Kidney epithelial cell (primary cell): ENCODE data around the gene TTC39B. TPM values are rescaled to one million over a fixed set of nuclear protein-coding genes. Genes with fewer than 3 reads are reported as not detected.

Experiments
- DNase-seq: peaks from one replicate; pipeline ENCODE4 v3.0.0-alpha.2; 2010; ENCODE audit warnings: low read depth
- H3K27me3 ChIP-seq: 2 replicates; pipeline ENCODE4 v1.6.0; 2011; ENCODE audit warnings: low read length; ENCODE audit not compliant: control insufficient read depth, insufficient read depth
- H3K36me3 ChIP-seq: 2 replicates; pipeline ENCODE4 v1.5.1; 2011; ENCODE audit warnings: low read length; ENCODE audit not compliant: control insufficient read depth, insufficient read depth
- H3K4me3 ChIP-seq: 2 replicates; pipeline ENCODE4 v1.5.1; 2011; ENCODE audit warnings: low read depth, mild to moderate bottlenecking, control low read depth, low read length
- CTCF ChIP-seq: IDR thresholded peaks from 2 replicates; pipeline ENCODE4 v1.5.1; 2011; ENCODE audit warnings: mild to moderate bottlenecking, moderate library complexity, low read length, control low read depth, inconsistent platforms; ENCODE audit not compliant: insufficient read depth, poor library complexity, severe bottlenecking
- total RNA-seq: library from RNA; depleted of rRNA; stranded (reverse); fragments of >200 nt; gene quantifications from 2 replicates; pipeline ENCODE4 v1.2.3, GENCODE V29; 2015

TTC39B gene
- total RNA-seq, 1 donor from 2014 or later: 10.6 TPM

- no peak for DNase-seq
- no peaks in the 10 kb centered on the region for H3K36me3 ChIP-seq
- no peak for TF ChIP-seq CTCF
These were observed 1.5 kb upstream of the TTC39B start for GRCh38 chr9:15308511-15308910.

GRCh38 chr9:15307523-15307841 lies 466 bp upstream of the TTC39B start:
- no peak for TF ChIP-seq CTCF
- Histone ChIP-seq H3K4me3 (peak overlapping the region; percentile 83), H3K27me3 (no peaks in the 10 kb centered on the region), H3K36me3 (no peaks in the 10 kb centered on the region)
- DNase-seq: no peak

More at GRCh38 chr9:15308511-15308910, 1.5 kb upstream of the TTC39B start:
- H3K4me3 ChIP-seq: no peak overlapping the region
- no peaks in the 10 kb centered on the region for H3K27me3 ChIP-seq

- TF ChIP-seq CTCF: no peak
- H3K36me3 ChIP-seq: no peaks in the 10 kb centered on the region
- no peak for DNase-seq
- H3K4me3 ChIP-seq: peak overlapping the region; percentile 83
- no peaks in the 10 kb centered on the region for H3K27me3 ChIP-seq
These were observed 804 bp downstream of the TTC39B start for GRCh38 chr9:15306068-15306756.

GRCh38 chr9:15305470-15305869 lies 1.5 kb downstream of the TTC39B start:
- no peaks in the 10 kb centered on the region for H3K36me3 ChIP-seq
- no peaks in the 10 kb centered on the region for H3K27me3 ChIP-seq
- DNase-seq: no peak
- no peak for TF ChIP-seq CTCF
- H3K4me3 ChIP-seq: peak overlapping the region; percentile 83

GRCh38 chr9:15304632-15305031 lies 2.4 kb downstream of the TTC39B start:
- no peaks in the 10 kb centered on the region for H3K27me3 ChIP-seq
- no peaks in the 10 kb centered on the region for H3K36me3 ChIP-seq
- DNase-seq: no peak
- H3K4me3 ChIP-seq: no peak overlapping the region
- no peak for TF ChIP-seq CTCF

- no peak for DNase-seq
- no peak for TF ChIP-seq CTCF
- no peaks in the 10 kb centered on the region for H3K27me3 ChIP-seq
- H3K36me3 ChIP-seq: no peaks in the 10 kb centered on the region
- no peak overlapping the region for H3K4me3 ChIP-seq
These were observed 6.8 kb downstream of the TTC39B start for GRCh38 chr9:15300218-15300617.
